HCT116 (cell line): ENCODE measurements around the gene TMEM14A. TPM values are rescaled to one million over a fixed set of nuclear protein-coding genes. Genes with fewer than 3 reads are reported as not detected.

Source experiments
- ATAC-seq: fragments of 200-7000 bp; cut with Tn5 transposase; 2 replicates; pipeline ENCODE4 v1.9.1; 2020; ENCODE audit warnings: mild to moderate bottlenecking, moderate library complexity
- BruUV-seq: library from RNA; stranded (reverse); fragments of 400-500 nt; replicated peaks from 2 replicates; lab custom pipeline; 2021; lab: Mats Ljungman, UMichigan
- CTCF ChIA-PET: fragments of 300-600 bp; sonication (Branson Sonifier 250); formaldehyde crosslinking; loops from one replicate; lab custom pipeline; 2021; ENCODE audit warnings: antibody characterized with exemption; lab: Charles Lee
- POLR2A ChIA-PET: fragments of 300-600, 350-600 bp; sonication (Branson Sonifier 250); formaldehyde crosslinking; loops from one replicate; lab custom pipeline; 2021; ENCODE audit warnings: antibody characterized with exemption; lab: Charles Lee
- RAD21 ChIA-PET, 2 experiments: fragments of 300-600 bp; sonication (Branson Sonifier 250); formaldehyde crosslinking; loops; one replicate each; lab custom pipeline; 2023; ENCODE audit warnings: low total read pairs in 2 of 2; ENCODE audit not compliant: uncharacterized antibody in 2 of 2, unreplicated experiment in 2 of 2, low non-redundant PET in 1 of 2; lab: Charles Lee
- DNase-seq: peaks from one replicate; pipeline ENCODE4 v3.0.0-alpha.2; 2010; ENCODE audit warnings: low read depth, low spot score
- H2AFZ ChIP-seq: fragments of 200-600 bp; shearing (Covaris generic), sonication (generic); 2 replicates; pipeline ENCODE4 v1.6.1; 2017; ENCODE audit warnings: low read depth, mixed run types, mixed read lengths, antibody characterized with exemption, low read length; ENCODE audit not compliant: poor library complexity, severe bottlenecking
- H3K27ac ChIP-seq: 2 replicates; pipeline ENCODE4 v1.5.1; 2012; ENCODE audit warnings: low read depth, low read length
- H3K27me3 ChIP-seq: fragments of 200-600 bp; sonication (generic); 2 replicates; pipeline ENCODE4 v1.6.1; 2016; ENCODE audit warnings: mixed run types, low read length, mixed read lengths; ENCODE audit not compliant: insufficient read depth
- H3K36me3 ChIP-seq, 2 experiments: fragments of 200-500 bp in 1 of 2; fragments of 200-600 bp in 1 of 2; sonication (Bioruptor generic) in 1 of 2; sonication (generic) in 1 of 2; 2 replicates each; pipeline versions ENCODE4 v1.5.1 to v1.6.1; 2014 to 2016; ENCODE audit warnings: low read length in 2 of 2, inconsistent platforms in 1 of 2, mixed read lengths in 1 of 2, mixed run types in 1 of 2; ENCODE audit not compliant: insufficient read depth in 2 of 2, control insufficient read depth in 1 of 2
- H3K4me1 ChIP-seq, 2 experiments: fragments of 200-600 bp in 1 of 2; sonication (generic) in 1 of 2; 2 replicates each; pipeline versions ENCODE4 v1.5.1 to v1.6.1; 2012 to 2017; ENCODE audit warnings: low read length in 2 of 2, inconsistent platforms in 1 of 2, mild to moderate bottlenecking in 1 of 2, mixed read lengths in 1 of 2, mixed run types in 1 of 2, moderate library complexity in 1 of 2; ENCODE audit not compliant: insufficient read depth in 2 of 2, control insufficient read depth in 1 of 2
- H3K4me2 ChIP-seq: fragments of 200-600 bp; sonication (generic); 2 replicates; pipeline ENCODE4 v1.6.1; 2017; ENCODE audit warnings: mixed run types, low read length, mixed read lengths
- H3K4me3 ChIP-seq, 2 experiments: fragments of 200-600 bp in 1 of 2; sonication (generic) in 1 of 2; replicated peaks in 1 of 2; 2 replicates each; pipeline ENCODE4 v1.5.1; 2011 to 2016; ENCODE audit warnings: low read length in 2 of 2, control low read depth in 1 of 2, low read depth in 1 of 2, mild to moderate bottlenecking in 1 of 2, mixed read lengths in 1 of 2, mixed run types in 1 of 2
- H3K79me2 ChIP-seq: fragments of 200-600 bp; sonication (generic); 2 replicates; pipeline ENCODE4 v1.6.1; 2017; ENCODE audit warnings: mild to moderate bottlenecking, mixed run types, low read length, moderate library complexity, mixed read lengths; ENCODE audit not compliant: insufficient read depth
- H3K9ac ChIP-seq: fragments of 200-600 bp; sonication (generic); 2 replicates; pipeline ENCODE4 v1.6.1; 2016; ENCODE audit warnings: low read length, mixed read lengths
- H3K9me2 ChIP-seq: fragments of 200-600 bp; sonication (generic), shearing (Covaris generic); 2 replicates; pipeline ENCODE4 v1.6.1; 2017; ENCODE audit warnings: mixed run types, mild to moderate bottlenecking, moderate library complexity; ENCODE audit not compliant: insufficient read depth
- H3K9me3 ChIP-seq, 2 experiments: fragments of 200-500 bp in 1 of 2; fragments of 200-600 bp in 1 of 2; sonication (Bioruptor generic) in 1 of 2; sonication (generic) in 1 of 2; 2 replicates each; pipeline ENCODE4 v1.6.1; 2014 to 2017; ENCODE audit warnings: low read length in 2 of 2, mixed read lengths in 2 of 2, inconsistent platforms in 1 of 2, low read depth in 1 of 2, mild to moderate bottlenecking in 1 of 2, mixed run types in 1 of 2, moderate library complexity in 1 of 2; ENCODE audit not compliant: control insufficient read depth in 1 of 2, insufficient read depth in 1 of 2
- H4K20me1 ChIP-seq: fragments of 200-600 bp; sonication (generic), shearing (Covaris generic); 2 replicates; pipeline ENCODE4 v1.6.1; 2017; ENCODE audit warnings: mixed run types, mild to moderate bottlenecking, moderate library complexity; ENCODE audit not compliant: insufficient read depth
- ELF1 ChIP-seq: IDR thresholded peaks from 2 replicates; pipeline ENCODE4 v1.6.1; 2012; ENCODE audit warnings: low read depth, borderline replicate concordance
- EZH2phosphoT487 ChIP-seq: fragments of 200-600 bp; IDR thresholded peaks from 2 replicates; pipeline ENCODE4 v1.6.1; 2018; ENCODE audit warnings: antibody characterized with exemption, borderline replicate concordance
- JUND ChIP-seq: IDR thresholded peaks from 2 replicates; pipeline ENCODE4 v1.6.1; 2012
- MAX ChIP-seq: IDR thresholded peaks from 2 replicates; pipeline ENCODE4 v1.6.1; 2012
- POLR2A ChIP-seq: IDR thresholded peaks from 2 replicates; pipeline ENCODE4 v1.7.0; 2011; ENCODE audit warnings: borderline replicate concordance; ENCODE audit not compliant: insufficient read depth, insufficient read length; ENCODE audit errors: extremely low read depth
- POLR2AphosphoS5 ChIP-seq: IDR thresholded peaks from 2 replicates; pipeline ENCODE4 v1.6.1; 2011; ENCODE audit warnings: mild to moderate bottlenecking, low read depth, low read length, moderate library complexity
- RAD21 ChIP-seq: IDR thresholded peaks from 2 replicates; pipeline ENCODE4 v1.6.1; 2012; ENCODE audit warnings: low read depth, mild to moderate bottlenecking
- REST ChIP-seq: IDR thresholded peaks from 2 replicates; pipeline ENCODE4 v1.6.1; 2012; ENCODE audit warnings: low read depth
- SIN3A ChIP-seq: IDR thresholded peaks from 2 replicates; pipeline ENCODE4 v1.6.1; 2012; ENCODE audit warnings: low read depth
- SP1 ChIP-seq: IDR thresholded peaks from 2 replicates; pipeline ENCODE4 v1.6.1; 2012; ENCODE audit warnings: low read depth
- TCF7L2 ChIP-seq: IDR thresholded peaks from 2 replicates; pipeline ENCODE4 v1.7.0; 2011; ENCODE audit warnings: borderline replicate concordance, inconsistent platforms; ENCODE audit not compliant: insufficient read depth, insufficient read length; ENCODE audit errors: extremely low read depth
- ZNF274 ChIP-seq: fragments of 200-500 bp; sonication (Bioruptor generic); IDR thresholded peaks from 2 replicates; pipeline ENCODE4 v1.6.1; 2014; ENCODE audit warnings: mild to moderate bottlenecking, low read depth, low read length, inconsistent platforms
- intact Hi-C: fragments of 100-400 bp; cut with micrococcal nuclease; formaldehyde crosslinking; loops from 2 replicates; pipeline ENCODE4 v1.10.0; 2022
- total RNA-seq: library from RNA; stranded (reverse); gene quantifications from one replicate; pipeline ENCODE4 v1.2.1, GENCODE V29; 2021; ENCODE audit not compliant: unreplicated experiment
- TF ChIP-seq, protein P1 (sequence below), 3 experiments: fragments of 200-600 bp in 1 of 3; sonication (generic) in 1 of 3; IDR thresholded peaks in 2 of 3; conservative IDR thresholded peaks in 1 of 3; 2 replicates each; pipeline ENCODE4 v1.5.1; 2012 to 2017; ENCODE audit warnings: low read depth in 2 of 3, low read length in 2 of 3, antibody characterized with exemption in 1 of 3, borderline replicate concordance in 1 of 3, control low read depth in 1 of 3, mild to moderate bottlenecking in 1 of 3, mixed read lengths in 1 of 3, mixed run types in 1 of 3, moderate library complexity in 1 of 3; ENCODE audit not compliant: insufficient read depth in 1 of 3

The TMEM14A gene
- total RNA-seq, 1 experiment from 2014 or later: 51.5 TPM

GRCh38 chr6:52644253-52644652 lies 26.7 kb upstream of the TMEM14A start (continued):
- no peak for TF ChIP-seq REST
- TF ChIP-seq MAX: no peak
- no peak for TF ChIP-seq POLR2AphosphoS5
- TF ChIP-seq POLR2A: no peak
- TF ChIP-seq SIN3A: no peak
- no peak for TF ChIP-seq ELF1
- TF ChIP-seq, protein P1, sequence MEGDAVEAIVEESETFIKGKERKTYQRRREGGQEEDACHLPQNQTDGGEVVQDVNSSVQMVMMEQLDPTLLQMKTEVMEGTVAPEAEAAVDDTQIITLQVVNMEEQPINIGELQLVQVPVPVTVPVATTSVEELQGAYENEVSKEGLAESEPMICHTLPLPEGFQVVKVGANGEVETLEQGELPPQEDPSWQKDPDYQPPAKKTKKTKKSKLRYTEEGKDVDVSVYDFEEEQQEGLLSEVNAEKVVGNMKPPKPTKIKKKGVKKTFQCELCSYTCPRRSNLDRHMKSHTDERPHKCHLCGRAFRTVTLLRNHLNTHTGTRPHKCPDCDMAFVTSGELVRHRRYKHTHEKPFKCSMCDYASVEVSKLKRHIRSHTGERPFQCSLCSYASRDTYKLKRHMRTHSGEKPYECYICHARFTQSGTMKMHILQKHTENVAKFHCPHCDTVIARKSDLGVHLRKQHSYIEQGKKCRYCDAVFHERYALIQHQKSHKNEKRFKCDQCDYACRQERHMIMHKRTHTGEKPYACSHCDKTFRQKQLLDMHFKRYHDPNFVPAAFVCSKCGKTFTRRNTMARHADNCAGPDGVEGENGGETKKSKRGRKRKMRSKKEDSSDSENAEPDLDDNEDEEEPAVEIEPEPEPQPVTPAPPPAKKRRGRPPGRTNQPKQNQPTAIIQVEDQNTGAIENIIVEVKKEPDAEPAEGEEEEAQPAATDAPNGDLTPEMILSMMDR (IDR thresholded peaks at IDR 0.05 in 2 of 3, conservative IDR thresholded peaks at IDR 0.05 in 1 of 3; ENCODE audit: borderline replicate concordance in 1 of 3, insufficient read depth in 1 of 3, low read depth in 2 of 3, low read length in 2 of 3): no peak
- TF ChIP-seq SP1: no peak
- TF ChIP-seq JUND: no peak
- no peak for TF ChIP-seq RAD21

- Histone ChIP-seq H3K4me3 (no peak overlapping the region), H3K9me3 (no peaks in the 10 kb centered on the region), H3K9me2 (no peaks in the 10 kb centered on the region), H3K36me3 (no peaks in the 10 kb centered on the region), H4K20me1 (no peaks in the 10 kb centered on the region), H3K27me3 (no peaks in the 10 kb centered on the region), H3K79me2 (no peaks in the 10 kb centered on the region), H3K27ac (no peak overlapping the region), H3K9ac (no peak overlapping the region), H2AFZ (no peak overlapping the region), H3K4me2 (no peak overlapping the region), H3K4me1 (no peaks in the 10 kb centered on the region)
- ATAC-seq: no peak
- BruUV-seq: no TSS peak
- CTCF ChIA-PET: no interaction called here
- TF ChIP-seq ELF1 (no peak), EZH2phosphoT487 (no peak), TCF7L2 (no peak), ZNF274 (no peak)
- RAD21 ChIA-PET: no interaction called here
- POLR2A ChIA-PET: no interaction called here
- no peak for DNase-seq
- intact Hi-C loops: no loop called here
Measured at GRCh38 chr6:52645976-52646375, 24.9 kb upstream of the TMEM14A start.
